HUDEP-2 (cell line): ENCODE results near the gene GNG13.
"Not testable (repeated sequence)": the region's sequence is repeated elsewhere in the genome, so short reads cannot be mapped to it uniquely, and the experiment has no call there.

Experiments
- DNase-seq, 76 experiments: peaks; one replicate each; lab custom pipeline; 2025; ENCODE audit not compliant: unreplicated experiment in 76 of 76; lab: John Stamatoyannopoulos, UW

The GNG13 gene

DNA sequence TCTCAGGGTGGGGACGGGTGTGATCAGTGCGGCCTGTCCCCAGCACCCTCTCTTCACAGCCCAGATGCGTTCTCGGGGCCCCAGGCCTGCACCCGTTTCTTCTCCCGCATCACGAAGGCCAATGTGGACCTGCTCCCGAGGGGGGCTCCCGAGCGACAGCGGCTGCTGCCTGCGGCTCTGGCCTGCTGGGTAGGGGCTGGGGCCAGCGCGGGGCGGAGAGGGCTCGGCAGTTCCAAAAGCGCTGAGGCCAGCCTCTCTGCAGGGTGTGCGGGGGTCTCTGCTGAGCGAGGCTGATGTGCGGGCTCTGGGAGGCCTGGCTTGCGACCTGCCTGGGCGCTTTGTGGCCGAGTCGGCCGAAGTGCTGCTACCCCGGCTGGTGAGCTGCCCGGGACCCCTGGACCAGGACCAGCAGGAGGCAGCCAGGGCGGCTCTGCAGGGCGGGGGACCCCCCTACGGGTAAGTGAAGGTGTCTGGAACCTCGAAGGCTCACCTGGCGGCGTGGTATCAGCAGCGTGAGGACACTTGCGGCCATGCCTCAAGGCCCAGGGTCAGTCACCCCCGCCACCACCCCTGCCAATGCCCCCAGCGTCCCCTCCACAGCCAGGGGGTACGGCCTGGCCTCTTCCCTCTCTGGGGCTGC, 35.6 kb downstream of the GNG13 start:
- DNase-seq: no peak

GRCh38 chr16:764184-764750, 36.3 kb downstream of the GNG13 start:
- no peak for DNase-seq

GRCh38 chr16:763369-764183, 37.0 kb downstream of the GNG13 start:
- no peak for DNase-seq

DNA sequence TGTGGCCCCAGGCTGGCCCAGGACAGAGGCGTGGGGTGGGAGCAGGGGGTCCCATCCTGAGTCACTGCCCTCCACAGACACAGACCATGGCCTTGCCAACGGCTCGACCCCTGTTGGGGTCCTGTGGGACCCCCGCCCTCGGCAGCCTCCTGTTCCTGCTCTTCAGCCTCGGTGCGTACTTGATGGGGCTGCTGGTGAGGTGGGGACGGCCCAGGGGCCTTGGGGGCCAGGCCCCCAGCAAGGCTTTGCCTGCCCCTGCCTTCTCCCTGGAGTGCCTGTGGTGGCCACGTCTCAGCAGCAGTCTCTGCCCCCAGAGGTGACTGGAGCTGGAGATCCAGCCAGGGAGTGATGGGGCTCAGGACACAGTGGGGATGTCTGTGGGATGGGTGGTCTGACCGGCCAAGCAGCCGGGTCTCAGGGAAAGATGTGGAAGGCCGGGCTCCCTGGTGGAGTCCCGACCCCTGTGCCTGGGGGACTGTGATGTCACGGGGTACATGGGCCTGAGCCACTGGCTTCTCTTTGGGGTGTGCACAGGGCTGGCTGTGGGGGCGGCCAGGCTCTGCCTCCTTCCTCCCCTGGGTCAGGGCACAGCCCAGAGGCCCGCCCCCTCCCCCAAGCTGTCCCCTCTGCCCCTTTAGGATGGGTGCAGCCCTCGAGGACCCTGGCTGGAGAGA, 37.8 kb downstream of the GNG13 start:
- DNase-seq: no peak

DNA sequence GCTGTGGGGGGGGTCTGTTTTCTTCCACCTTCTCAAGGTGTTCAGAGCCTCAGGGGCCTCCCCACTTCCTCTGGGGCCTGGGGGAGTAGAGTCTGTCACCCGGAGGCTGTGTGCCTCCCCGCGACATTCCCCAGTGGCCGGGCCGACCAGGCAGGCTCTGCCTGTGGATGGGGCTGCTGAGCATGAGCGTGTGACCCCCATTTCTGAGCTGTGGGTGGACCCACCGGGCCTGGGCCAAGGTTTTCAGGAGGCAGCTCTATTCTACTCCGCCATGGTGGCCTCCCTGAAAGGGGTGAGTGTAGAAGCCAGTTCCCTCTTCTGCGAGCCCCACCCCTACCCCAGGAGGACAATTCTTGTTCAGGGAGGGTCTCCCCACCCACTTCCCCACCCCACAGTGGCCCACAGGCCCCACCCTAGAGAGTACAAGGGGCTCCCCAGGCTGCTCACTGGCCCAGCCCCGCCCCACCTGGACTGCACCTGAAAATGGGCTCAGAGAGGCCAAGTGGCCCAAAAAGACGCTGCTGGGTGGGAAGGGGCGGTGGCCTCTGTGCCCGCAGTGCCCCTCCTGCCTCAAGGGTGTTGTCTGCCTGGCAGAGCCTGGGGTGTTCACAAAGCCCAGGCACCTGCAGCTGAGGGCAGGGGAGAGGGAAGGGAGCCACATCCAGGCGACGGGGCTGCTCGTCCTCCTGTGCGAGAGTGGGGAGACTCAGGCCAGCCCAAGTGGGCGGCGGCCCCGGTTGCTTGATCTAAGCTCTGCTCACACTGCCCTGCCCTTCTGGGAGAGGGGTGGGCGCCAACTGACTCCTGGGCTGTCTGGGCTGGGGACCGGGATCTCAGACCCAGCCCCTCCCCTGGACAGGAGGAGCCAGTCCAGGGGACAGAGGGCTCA, 38.7 kb downstream of the GNG13 start:
- no peak for DNase-seq

DNA sequence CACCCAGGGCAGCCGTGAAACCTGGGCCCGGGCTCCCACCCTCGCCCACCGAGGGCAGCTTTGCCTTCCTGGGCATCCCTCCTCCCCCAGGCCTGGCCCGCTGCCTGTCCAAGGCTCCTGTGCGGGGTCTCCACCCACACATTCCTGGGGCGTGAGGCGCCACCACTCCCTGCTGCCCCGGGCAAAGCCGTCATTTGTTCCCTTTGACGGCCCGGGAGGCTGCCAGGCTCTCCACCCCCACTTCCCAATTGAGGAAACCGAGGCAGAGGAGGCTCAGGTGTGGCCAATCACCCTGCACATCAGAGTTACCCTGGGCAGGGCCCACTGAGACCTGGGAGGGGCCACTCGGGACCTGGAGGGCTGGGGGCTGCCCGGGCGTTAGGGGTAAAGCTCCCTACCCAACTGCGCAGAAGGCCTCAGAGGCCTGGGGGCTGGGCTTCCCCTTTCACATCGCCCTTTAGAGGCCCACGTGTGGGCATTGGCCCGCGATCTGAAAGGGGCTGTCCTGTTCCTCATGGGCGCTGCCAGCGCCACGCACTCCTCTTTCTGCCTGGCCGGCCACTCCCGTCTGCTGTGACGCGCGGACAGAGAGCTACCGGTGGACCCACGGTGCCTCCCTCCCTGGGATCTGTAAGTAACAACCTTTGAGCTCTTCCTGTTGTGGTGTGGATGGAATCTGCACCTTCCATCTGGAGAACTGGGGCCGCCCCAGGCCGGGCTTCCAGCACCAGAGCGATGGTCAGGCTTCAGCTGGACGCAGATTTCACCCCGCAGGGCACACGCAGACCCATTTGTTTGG, 39.8 kb downstream of the GNG13 start, which contains the start of gene MSLN:
TSS of gene MSLN (plus strand) at position 190 of the 799 bp plus-strand sequence. CDS start 1,947 bp downstream, outside the sequence.
- DNase-seq: no peak

DNA sequence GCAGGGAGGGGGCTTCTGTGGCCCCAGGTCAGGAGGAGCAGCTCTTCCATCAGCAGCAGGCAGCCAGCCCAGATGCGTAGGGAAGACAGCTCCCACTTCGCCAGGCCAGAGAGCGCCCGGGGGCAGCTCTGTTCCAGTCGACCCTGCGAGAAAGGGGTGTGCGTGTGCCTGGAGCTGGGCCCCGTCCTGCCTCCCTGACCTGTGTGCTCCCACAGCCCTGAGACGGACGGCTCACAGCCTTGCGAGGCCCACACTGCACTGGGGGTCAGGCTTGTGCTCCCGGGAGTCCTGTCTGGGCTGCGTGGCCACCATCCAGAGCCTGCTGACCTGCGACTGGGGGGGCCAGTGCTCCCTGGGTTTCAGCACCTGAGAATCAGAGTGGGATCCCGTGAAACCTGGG, 40.5 kb downstream of the GNG13 start:
- DNase-seq: no peak

DNA sequence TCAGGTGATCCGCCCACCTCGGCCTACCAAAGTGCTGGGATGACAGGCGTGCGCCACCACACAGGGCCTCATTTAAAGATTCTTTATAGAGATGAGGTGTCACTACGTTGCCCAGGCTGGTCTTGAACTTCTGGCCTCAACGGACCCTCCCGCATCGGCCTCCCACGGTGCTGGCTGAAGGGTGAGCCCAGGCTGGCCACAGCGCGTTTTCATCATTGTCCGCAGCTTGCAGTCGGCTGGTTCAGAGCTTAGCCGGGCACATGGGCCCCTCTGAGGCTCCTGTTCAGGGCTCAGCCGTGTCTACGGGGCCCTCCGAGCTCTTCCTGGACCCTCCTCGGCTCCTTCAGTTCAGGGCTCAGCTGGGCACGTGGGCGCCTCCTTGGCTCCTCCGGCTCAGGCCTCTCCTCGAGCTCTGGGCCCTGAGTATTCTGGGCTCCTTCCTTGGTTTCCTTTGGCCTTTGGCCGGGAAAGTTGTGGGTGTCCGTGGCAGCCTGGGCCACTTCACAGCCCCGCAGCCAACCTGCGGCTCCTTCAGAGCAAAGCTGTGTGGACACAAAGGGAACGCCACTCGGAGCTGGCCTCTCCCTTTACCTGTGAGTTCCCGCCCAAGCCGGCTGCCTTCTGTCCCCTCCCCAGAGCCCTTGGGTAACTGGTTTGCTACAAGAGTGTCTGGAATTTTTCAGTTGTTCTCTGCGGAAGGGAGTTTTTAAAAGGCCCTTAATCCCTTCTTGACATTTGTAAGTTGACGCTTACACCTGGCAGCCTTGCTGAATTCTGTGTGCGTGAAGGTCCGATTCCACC, 41.2 kb downstream of the GNG13 start:
- DNase-seq: no peak

- no peak for DNase-seq
These were observed 44.1 kb downstream of the GNG13 start for GRCh38 chr16:756428-756827.

DNA sequence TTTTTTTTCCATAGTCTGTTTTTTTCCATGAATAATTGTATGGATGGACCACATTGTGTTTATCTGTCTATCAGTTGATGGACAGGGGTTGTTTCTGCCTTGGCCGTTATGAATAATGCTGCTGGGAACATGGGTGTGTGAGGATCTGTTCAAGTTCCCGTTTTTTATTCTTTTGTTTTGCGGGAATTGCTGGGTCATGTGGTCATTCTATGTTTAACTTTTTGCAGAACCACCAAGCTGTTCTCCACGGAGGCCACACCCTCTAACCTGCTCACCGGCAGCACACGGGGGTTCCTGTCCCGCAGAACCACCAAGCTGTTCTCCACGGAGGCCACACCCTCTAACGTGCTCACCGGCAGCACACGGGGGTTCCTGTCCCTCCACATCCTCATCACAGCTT, 45.9 kb downstream of the GNG13 start:
- no peak for DNase-seq

- not testable (repeated sequence) for DNase-seq
These were observed 46.4 kb downstream of the GNG13 start for GRCh38 chr16:754121-754607.

DNA sequence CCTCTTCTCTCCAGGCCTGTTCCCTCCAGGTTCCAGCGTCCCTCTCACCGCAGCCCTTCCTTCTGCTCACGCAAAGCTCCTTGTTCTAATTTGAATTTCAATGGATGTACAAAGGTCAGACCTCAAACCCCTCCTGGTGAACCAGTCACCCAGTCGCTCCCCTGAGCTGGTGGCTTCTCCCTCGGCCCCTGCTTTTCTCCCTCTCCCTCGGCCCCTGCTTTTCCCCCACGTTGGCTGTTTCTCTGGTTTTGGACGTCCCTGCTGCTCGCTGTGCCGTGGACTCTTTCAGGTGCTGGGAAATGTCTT, 48.6 kb downstream of the GNG13 start:
- no peak for DNase-seq

GRCh38 chr16:751152-752006, 49.2 kb downstream of the GNG13 start:
- DNase-seq: no peak

DNA sequence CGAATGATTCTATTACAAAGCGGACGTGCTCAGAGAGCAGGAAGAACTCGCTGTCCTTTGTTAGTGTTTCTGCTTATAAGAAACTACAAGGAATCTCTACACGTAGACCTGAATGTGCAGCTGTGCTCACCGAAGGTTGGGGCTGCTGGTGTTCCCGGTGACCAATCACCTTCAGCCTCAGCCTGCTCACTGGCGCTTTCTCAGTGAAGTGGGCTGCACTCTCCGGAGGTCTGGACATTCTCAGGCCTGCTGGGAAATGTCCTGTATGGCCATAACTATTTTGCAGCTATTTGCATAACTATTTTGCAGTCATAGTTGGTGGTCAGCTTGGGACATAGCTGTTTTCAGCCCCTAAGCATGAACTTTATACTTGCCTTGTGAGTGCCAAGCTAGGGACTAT, 50.0 kb downstream of the GNG13 start:
- DNase-seq: no peak

- DNase-seq: no peak
These were observed 51.5 kb downstream of the GNG13 start for GRCh38 chr16:749010-749409.
